BLaER1 treated with 17β-estradiol and CSF1 and Interleukin-3, amounts not matched to agents 10 nM and 100 nM (cell line): ENCODE results near the gene INO80C.

Experiments used
- H3K27ac ChIP-seq, 11 experiments: shearing (Covaris generic); formaldehyde crosslinking; 2 replicates each; pipeline ENCODE4 v1.8.1; 2022
- H3K27me3 ChIP-seq, 11 experiments: shearing (Covaris generic); formaldehyde crosslinking; 2 replicates each; pipeline ENCODE4 v1.8.1; 2022
- H3K36me3 ChIP-seq, 11 experiments: shearing (Covaris generic); formaldehyde crosslinking; 2 replicates each; pipeline ENCODE4 v1.8.1; 2022
- H3K4me1 ChIP-seq, 10 experiments: shearing (Covaris generic); formaldehyde crosslinking; 2 replicates each; pipeline ENCODE4 v1.8.1; 2022
- H3K4me2 ChIP-seq, 11 experiments: shearing (Covaris generic); formaldehyde crosslinking; 2 replicates each; pipeline ENCODE4 v1.8.1; 2022
- H3K4me3 ChIP-seq, 10 experiments: shearing (Covaris generic); formaldehyde crosslinking; 2 replicates each; pipeline ENCODE4 v1.8.1; 2022
- H3K9ac ChIP-seq, 11 experiments: shearing (Covaris generic); formaldehyde crosslinking; 2 replicates each; pipeline ENCODE4 v1.8.1; 2022
- H3K9me3 ChIP-seq, 11 experiments: shearing (Covaris generic); formaldehyde crosslinking; replicated peaks in 1 of 11; 2 replicates each; pipeline ENCODE4 v1.8.1; 2022
- H4K20me1 ChIP-seq, 11 experiments: shearing (Covaris generic); formaldehyde crosslinking; 2 replicates each; pipeline ENCODE4 v1.8.1; 2022
- Cebpa-rat ChIP-seq, 11 experiments: shearing (Covaris generic); IDR thresholded peaks; 2 replicates each; pipeline ENCODE4 v1.8.1; 2022

The INO80C gene

GRCh38 chr18:35485852-35486251 lies 11.9 kb downstream of the INO80C start:
- Histone ChIP-seq H3K27ac (no peak overlapping the region), H3K36me3 (peaks cover 0 to 23% (median 4%) of the 10 kb centered on the region in 11 experiments; a peak in 5 of 22 replicates), H3K9ac (no peak overlapping the region), H3K27me3 (no peaks in the 10 kb centered on the region), H3K4me2 (no peak overlapping the region), H3K4me3 (no peak overlapping the region), H3K4me1 (peaks cover 7 to 24% (median 19%) of the 10 kb centered on the region in 10 experiments), H4K20me1 (peaks cover 0 to 15% (median 0%) of the 10 kb centered on the region in 11 experiments; a peak in 2 of 22 replicates), H3K9me3 (peaks cover 0 to 13% (median 4%) of the 10 kb centered on the region in 11 experiments; a peak in 9 of 22 replicates)
- no peak for TF ChIP-seq Cebpa-rat (IDR thresholded peaks at IDR 0.05)

- Histone ChIP-seq H3K4me3 (no peak overlapping the region), H3K4me1 (peaks cover 15 to 38% (median 26%) of the 10 kb centered on the region in 10 experiments), H3K36me3 (peaks cover 0 to 23% (median 4%) of the 10 kb centered on the region in 11 experiments; a peak in 5 of 22 replicates), H3K9ac (no peak overlapping the region), H3K4me2 (no peak overlapping the region), H3K9me3 (peaks cover 0 to 13% (median 4%) of the 10 kb centered on the region in 11 experiments; a peak in 9 of 22 replicates), H4K20me1 (no peaks in the 10 kb centered on the region), H3K27ac (no peak overlapping the region), H3K27me3 (no peaks in the 10 kb centered on the region)
- no peak for TF ChIP-seq Cebpa-rat (IDR thresholded peaks at IDR 0.05)
These were observed 13.7 kb downstream of the INO80C start for GRCh38 chr18:35484034-35484433.

GRCh38 chr18:35481960-35482366 lies 15.8 kb downstream of the INO80C start:
- no peaks in the 10 kb centered on the region for H4K20me1 ChIP-seq
- H3K9ac ChIP-seq: no peak overlapping the region
- no peaks in the 10 kb centered on the region for H3K27me3 ChIP-seq
- TF ChIP-seq Cebpa-rat (IDR thresholded peaks at IDR 0.05): no peak
- H3K36me3 ChIP-seq: peaks cover 0 to 24% (median 0%) of the 10 kb centered on the region in 11 experiments; a peak in 6 of 22 replicates
- no peak overlapping the region for H3K27ac ChIP-seq
- H3K4me3 ChIP-seq: no peak overlapping the region
- peak overlapping the region in 5 of 11 experiments; percentile 50 to 65 (median 52); a peak in 4 of 22 replicates for H3K4me2 ChIP-seq
- peaks cover 0 to 6% (median 0%) of the 10 kb centered on the region in 11 experiments; a peak in 4 of 22 replicates for H3K9me3 ChIP-seq
- peaks cover 36 to 58% (median 46%) of the 10 kb centered on the region in 10 experiments for H3K4me1 ChIP-seq

- H3K4me1 ChIP-seq: peaks cover 38 to 63% (median 47%) of the 10 kb centered on the region in 10 experiments
- H3K4me2 ChIP-seq: peak overlapping the region in 9 of 11 experiments; percentile 1 to 80 (median 51); a peak in 13 of 22 replicates
- no peaks in the 10 kb centered on the region for H3K27me3 ChIP-seq
- peak overlapping the region in 8 of 11 experiments; percentile 4 to 55 (median 26); a peak in 7 of 22 replicates for H3K27ac ChIP-seq
- H3K9ac ChIP-seq: no peak overlapping the region
- H3K9me3 ChIP-seq: peaks cover 0 to 9% (median 4%) of the 10 kb centered on the region in 11 experiments; a peak in 6 of 22 replicates
- peaks cover 0 to 33% (median 5%) of the 10 kb centered on the region in 11 experiments; a peak in 11 of 22 replicates for H3K36me3 ChIP-seq
- H3K4me3 ChIP-seq: no peak overlapping the region
- no peaks in the 10 kb centered on the region for H4K20me1 ChIP-seq
- no peak for TF ChIP-seq Cebpa-rat (IDR thresholded peaks at IDR 0.05)
These were observed 17.7 kb downstream of the INO80C start for GRCh38 chr18:35479911-35480586.

- H3K9me3 ChIP-seq: peaks cover 0 to 12% (median 8%) of the 10 kb centered on the region in 11 experiments; a peak in 10 of 22 replicates
- H3K4me2 ChIP-seq: peak overlapping the region; percentile 28 to 80 (median 58)
- peak in 2 of 11 experiments; percentile 27 to 55; a peak in 1 of 22 replicates for TF ChIP-seq Cebpa-rat (IDR thresholded peaks at IDR 0.05)
- H3K4me1 ChIP-seq: peaks cover 38 to 57% (median 48%) of the 10 kb centered on the region in 10 experiments
- 0 out of 20 replicates have a peak overlapping the region, but pooled peaks of 2 of the 10 experiments have one; percentile 9 to 21 for H3K4me3 ChIP-seq
- peak overlapping the region in 4 of 11 experiments; percentile 5 to 42 (median 8); a peak in 5 of 22 replicates for H3K9ac ChIP-seq
- no peaks in the 10 kb centered on the region for H3K27me3 ChIP-seq
- H3K36me3 ChIP-seq: peaks cover 0 to 34% (median 14%) of the 10 kb centered on the region in 11 experiments; a peak in 15 of 22 replicates
- H3K27ac ChIP-seq: peak overlapping the region in 10 of 11 experiments; percentile 30 to 69 (median 54); a peak in 18 of 22 replicates
- no peaks in the 10 kb centered on the region for H4K20me1 ChIP-seq
These were observed 19.0 kb downstream of the INO80C start for GRCh38 chr18:35478520-35479435.

DNA sequence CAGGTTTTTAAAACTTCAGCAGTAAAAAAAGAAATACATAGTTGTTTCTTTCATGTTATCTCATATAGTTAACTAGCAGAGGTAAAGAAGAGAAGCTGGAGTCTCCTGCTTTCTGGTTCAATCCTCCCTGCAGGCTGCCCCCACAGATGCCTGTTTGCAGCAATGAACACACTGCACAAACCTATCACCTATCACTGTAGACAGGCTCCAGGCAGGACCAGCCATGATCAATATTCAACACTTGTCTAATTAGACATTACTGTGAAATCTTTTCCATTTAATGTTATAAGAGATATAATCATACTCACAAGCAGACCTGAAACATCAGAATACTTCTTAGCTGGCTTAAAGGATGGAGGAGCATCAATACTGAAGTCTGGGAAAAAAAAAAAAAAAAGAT lies 19.8 kb downstream of the INO80C start:
- H3K9ac ChIP-seq: peak overlapping the region in 5 of 11 experiments; percentile 5 to 48 (median 20); a peak in 7 of 22 replicates
- peak overlapping the region; percentile 28 to 80 (median 66); a peak in 21 of 22 replicates for H3K4me2 ChIP-seq
- peaks cover 38 to 63% (median 54%) of the 10 kb centered on the region in 10 experiments for H3K4me1 ChIP-seq

GRCh38 chr18:35477497-35477896 lies 20.3 kb downstream of the INO80C start:
- H3K4me3 ChIP-seq: peak overlapping the region in 4 of 10 experiments; percentile 10 to 30 (median 18); a peak in 4 of 20 replicates
- peak overlapping the region in 10 of 11 experiments; percentile 30 to 69 (median 52); a peak in 16 of 22 replicates for H3K27ac ChIP-seq
- H3K4me1 ChIP-seq: peaks cover 34 to 63% (median 53%) of the 10 kb centered on the region in 10 experiments
- H4K20me1 ChIP-seq: no peaks in the 10 kb centered on the region
- H3K9ac ChIP-seq: peak overlapping the region in 3 of 11 experiments; percentile 12 to 48 (median 42); a peak in 5 of 22 replicates
- no peak for TF ChIP-seq Cebpa-rat (IDR thresholded peaks at IDR 0.05)
- H3K4me2 ChIP-seq: peak overlapping the region; percentile 28 to 80 (median 66); a peak in 21 of 22 replicates
- peaks cover 0 to 19% (median 9%) of the 10 kb centered on the region in 11 experiments; a peak in 11 of 22 replicates for H3K9me3 ChIP-seq
- H3K36me3 ChIP-seq: peaks cover 0 to 43% (median 18%) of the 10 kb centered on the region in 11 experiments; a peak in 16 of 22 replicates
- no peaks in the 10 kb centered on the region for H3K27me3 ChIP-seq

More for the DNA sequence above, 19.8 kb downstream of the INO80C start:
- peaks cover 0 to 38% (median 17%) of the 10 kb centered on the region in 11 experiments; a peak in 16 of 22 replicates for H3K36me3 ChIP-seq
- peak overlapping the region in 4 of 10 experiments; percentile 9 to 21 (median 12); a peak in 3 of 20 replicates for H3K4me3 ChIP-seq
- peak overlapping the region in 10 of 11 experiments; percentile 30 to 69 (median 52); a peak in 17 of 22 replicates for H3K27ac ChIP-seq
- no peaks in the 10 kb centered on the region for H4K20me1 ChIP-seq
- no peak for TF ChIP-seq Cebpa-rat (IDR thresholded peaks at IDR 0.05)
- H3K27me3 ChIP-seq: no peaks in the 10 kb centered on the region
- peaks cover 0 to 18% (median 8%) of the 10 kb centered on the region in 11 experiments; a peak in 10 of 22 replicates for H3K9me3 ChIP-seq

GRCh38 chr18:35474884-35475283 lies 22.9 kb downstream of the INO80C start:
- Histone ChIP-seq H3K36me3 (peaks cover 0 to 53% (median 20%) of the 10 kb centered on the region in 11 experiments; a peak in 16 of 22 replicates), H3K9ac (no peak overlapping the region), H3K4me2 (no peak overlapping the region), H3K4me1 (peaks cover 31 to 56% (median 51%) of the 10 kb centered on the region in 10 experiments), H3K4me3 (no peak overlapping the region), H3K27me3 (no peaks in the 10 kb centered on the region), H4K20me1 (no peaks in the 10 kb centered on the region), H3K27ac (no peak overlapping the region), H3K9me3 (peaks cover 0 to 18% (median 8%) of the 10 kb centered on the region in 11 experiments; a peak in 11 of 22 replicates)
- TF ChIP-seq Cebpa-rat (IDR thresholded peaks at IDR 0.05): no peak
